ENCODE data around the gene UNC93A.
A peak's percentile ranks its signal among the peaks of the same experiment; 100 is the strongest.
"Not testable (repeated sequence)": the region's sequence is repeated elsewhere in the genome, so short reads cannot be mapped to it uniquely, and the experiment has no call there.

Gene UNC93A

GRCh38 chr6:167338541-167339117 lies 47.5 kb downstream of the UNC93A start:
- DNase-seq (ENCODE audit: low read depth in 2 of 2), result no peak

GRCh38 chr6:167341038-167341583 lies 50.0 kb downstream of the UNC93A start:
- DNase-seq (ENCODE audit: low read depth in 2 of 2), result no peak

- no peak for DNase-seq (ENCODE audit: low read depth in 2 of 2)
Observed at GRCh38 chr6:167341665-167342655, 50.8 kb downstream of the UNC93A start.

GRCh38 chr6:167342879-167343610 lies 51.9 kb downstream of the UNC93A start:
- no peak for DNase-seq (ENCODE audit: low read depth in 2 of 2)

GRCh38 chr6:167345348-167345747 lies 54.2 kb downstream of the UNC93A start:
- no peak for DNase-seq (ENCODE audit: low read depth in 2 of 2)

- DNase-seq (ENCODE audit: low read depth in 2 of 2), result no peak
Observed at GRCh38 chr6:167345960-167346359, 54.8 kb downstream of the UNC93A start.

GRCh38 chr6:167347226-167347625 lies 56.1 kb downstream of the UNC93A start:
- no peak for DNase-seq (ENCODE audit: low read depth in 2 of 2)

- no peak for DNase-seq (ENCODE audit: low read depth in 2 of 2)
Observed at GRCh38 chr6:167349631-167350274, 58.6 kb downstream of the UNC93A start.

- DNase-seq (ENCODE audit: low read depth in 2 of 2), result no peak
Observed at GRCh38 chr6:167350275-167350696, 59.2 kb downstream of the UNC93A start.

GRCh38 chr6:167350731-167351655 lies 59.9 kb downstream of the UNC93A start:
- DNase-seq (ENCODE audit: low read depth in 2 of 2), result peak; percentile 79 to 80

- DNase-seq (ENCODE audit: low read depth in 2 of 2), result no peak
Observed at GRCh38 chr6:167351656-167352345, 60.7 kb downstream of the UNC93A start.

GRCh38 chr6:167356874-167357273 lies 65.8 kb downstream of the UNC93A start:
- no peak for DNase-seq (ENCODE audit: low read depth in 2 of 2)

GRCh38 chr6:167358394-167358793 lies 67.3 kb downstream of the UNC93A start:
- DNase-seq (ENCODE audit: low read depth in 2 of 2), result not testable (repeated sequence)

- not testable (repeated sequence) for DNase-seq (ENCODE audit: low read depth in 2 of 2)
Observed at GRCh38 chr6:167361170-167361569, 70.1 kb downstream of the UNC93A start.
